WTC11 (cell line): ENCODE measurements around the gene SYT8. TPM values are rescaled to one million over a fixed set of nuclear protein-coding genes. Genes with fewer than 3 reads are reported as not detected.
"Not testable (repeated sequence)": the region's sequence is repeated elsewhere in the genome, so short reads cannot be mapped to it uniquely, and the experiment has no call there.

Experiments
- ATAC-seq: fragments of 200-7000 bp; cut with Tn5 transposase; 2 replicates; pipeline ENCODE4 v1.10.0; 2021; ENCODE audit warnings: mild to moderate bottlenecking, moderate library complexity
- CTCF ChIA-PET: fragments of 300-600 bp; sonication (Branson Sonifier 250); formaldehyde crosslinking; loops from one replicate; lab custom pipeline; 2021; ENCODE audit warnings: antibody characterized with exemption; lab: Charles Lee
- POLR2A ChIA-PET: fragments of 350-600 bp; sonication (Branson Sonifier 250); formaldehyde crosslinking; loops from one replicate; lab custom pipeline; 2021; ENCODE audit warnings: antibody characterized with exemption; lab: Charles Lee
- DNase-seq: peaks from one replicate; pipeline ENCODE4 v3.0.0; 2021; ENCODE audit warnings: low spot score
- H3K27ac Mint-ChIP-seq: 2 replicates; pipeline ENCODE4 v1.8.0; 2021; ENCODE audit warnings: mixed read lengths
- H3K27me3 Mint-ChIP-seq: 2 replicates; pipeline ENCODE4 v1.8.0; 2021; ENCODE audit warnings: low read depth, mild to moderate bottlenecking, moderate library complexity, mixed read lengths
- H3K36me3 Mint-ChIP-seq: 2 replicates; pipeline ENCODE4 v1.8.0; 2021; ENCODE audit warnings: mixed read lengths
- H3K4me1 Mint-ChIP-seq: 2 replicates; pipeline ENCODE4 v1.8.0; 2022; ENCODE audit warnings: mixed read lengths
- H3K4me3 Mint-ChIP-seq: 2 replicates; pipeline ENCODE4 v1.8.0; 2021; ENCODE audit warnings: mild to moderate bottlenecking, moderate library complexity, mixed read lengths
- H3K9me3 Mint-ChIP-seq: 2 replicates; pipeline ENCODE4 v1.8.0; 2021; ENCODE audit warnings: mixed read lengths
- ATF6 ChIP-seq: sonication (generic); formaldehyde crosslinking; IDR thresholded peaks from 2 replicates; pipeline ENCODE4 v1.8.1; 2023; ENCODE audit warnings: mild to moderate bottlenecking, missing genetic modification reagents
- CBFB ChIP-seq: sonication (generic); formaldehyde crosslinking; IDR thresholded peaks from 2 replicates; pipeline ENCODE4 v1.8.1; 2022; ENCODE audit warnings: mild to moderate bottlenecking, low read depth, missing genetic modification reagents
- E2F1 ChIP-seq: sonication (generic); formaldehyde crosslinking; IDR thresholded peaks from 2 replicates; pipeline ENCODE4 v1.8.0; 2022; ENCODE audit warnings: mild to moderate bottlenecking, missing genetic modification reagents
- FOXP1 ChIP-seq: sonication (generic); formaldehyde crosslinking; IDR thresholded peaks from 2 replicates; pipeline ENCODE4 v1.8.0; 2022; ENCODE audit warnings: missing genetic modification reagents, mild to moderate bottlenecking, moderate library complexity, borderline replicate concordance
- FOXP4 ChIP-seq: sonication (generic); formaldehyde crosslinking; IDR thresholded peaks from 2 replicates; pipeline ENCODE4 v1.8.0; 2022; ENCODE audit warnings: mild to moderate bottlenecking, missing genetic modification reagents
- GRHL2 ChIP-seq: fragments of 250-450 bp; sonication (Bioruptor Pico); IDR thresholded peaks from 2 replicates; pipeline ENCODE4 v1.8.0; 2022; ENCODE audit warnings: mild to moderate bottlenecking, moderate library complexity; ENCODE audit not compliant: insufficient replicate concordance, severe bottlenecking
- IRF2 ChIP-seq: sonication (generic); formaldehyde crosslinking; IDR thresholded peaks from 2 replicates; pipeline ENCODE4 v1.8.0; 2022; ENCODE audit warnings: low read depth, missing genetic modification reagents, borderline replicate concordance
- KAT7 ChIP-seq: sonication (generic); formaldehyde crosslinking; IDR thresholded peaks from 2 replicates; pipeline ENCODE4 v1.8.1; 2023; ENCODE audit warnings: missing genetic modification reagents, mild to moderate bottlenecking, borderline replicate concordance
- NFYB ChIP-seq: sonication (generic); formaldehyde crosslinking; conservative IDR thresholded peaks from 2 replicates; pipeline ENCODE4 v1.8.0; 2022; ENCODE audit warnings: low read depth, missing genetic modification reagents
- PRDM15 ChIP-seq: sonication (generic); formaldehyde crosslinking; IDR thresholded peaks from 2 replicates; pipeline ENCODE4 v1.8.0; 2022; ENCODE audit warnings: missing genetic modification reagents
- SMAD4 ChIP-seq: sonication (generic); formaldehyde crosslinking; IDR thresholded peaks from 2 replicates; pipeline ENCODE4 v1.8.0; 2022; ENCODE audit warnings: mild to moderate bottlenecking, missing genetic modification reagents
- SOX15 ChIP-seq: fragments of 250-450 bp; sonication (Bioruptor Pico); IDR thresholded peaks from 2 replicates; pipeline ENCODE4 v1.9.0; 2021; ENCODE audit warnings: mild to moderate bottlenecking
- TEAD4 ChIP-seq: sonication (generic); formaldehyde crosslinking; IDR thresholded peaks from 2 replicates; pipeline ENCODE4 v1.8.0; 2022; ENCODE audit warnings: mild to moderate bottlenecking, missing genetic modification reagents
- USF1 ChIP-seq: sonication (generic); formaldehyde crosslinking; IDR thresholded peaks from 2 replicates; pipeline ENCODE4 v1.8.0; 2022; ENCODE audit warnings: mild to moderate bottlenecking, missing genetic modification reagents
- ZBTB43 ChIP-seq: sonication (generic); formaldehyde crosslinking; IDR thresholded peaks from 2 replicates; pipeline ENCODE4 v1.8.1; 2023; ENCODE audit warnings: mild to moderate bottlenecking, missing genetic modification reagents
- ZNF232 ChIP-seq: sonication (generic); formaldehyde crosslinking; IDR thresholded peaks from 2 replicates; pipeline ENCODE4 v1.8.0; 2022; ENCODE audit warnings: mild to moderate bottlenecking, missing genetic modification reagents
- ZNF281 ChIP-seq: sonication (generic); formaldehyde crosslinking; IDR thresholded peaks from 2 replicates; pipeline ENCODE4 v1.8.0; 2023; ENCODE audit warnings: mild to moderate bottlenecking, missing genetic modification reagents
- ZNF423 ChIP-seq: fragments of 250-450 bp; sonication (Bioruptor Pico); IDR thresholded peaks from 2 replicates; pipeline ENCODE4 v2.1.2; 2022; ENCODE audit warnings: mild to moderate bottlenecking, moderate library complexity
- total RNA-seq: library from RNA; stranded (reverse); gene quantifications from 3 replicates; pipeline ENCODE4 v1.2.3, GENCODE V29; 2021

The SYT8 gene
- total RNA-seq, 1 experiment from 2014 or later, result 0.37 TPM

GRCh38 chr11:1875093-1875850 lies 40.5 kb downstream of the SYT8 start:
- ChIA-PET CTCF (interaction anchor here (0.9 to 6.0 kb wide), 15 partner anchors 8 to 281 kb away, joined by 3 to 69 read pairs (median 8); partner anchors contain the start of genes MRPL23 and SYT8), POLR2A (no interaction called here)
- H3K4me3 Mint-ChIP-seq, result no peak overlapping the region
- H3K27ac Mint-ChIP-seq, result no peak overlapping the region
- DNase-seq (no peak), ATAC-seq (no peak)
- H3K9me3 Mint-ChIP-seq, result no peaks in the 10 kb centered on the region
- peaks cover 3% of the 10 kb centered on the region; the same call in 1 of the 2 replicates for H3K4me1 Mint-ChIP-seq
- no peaks in the 10 kb centered on the region; the same call in 1 of the 2 replicates for H3K27me3 Mint-ChIP-seq
- H3K36me3 Mint-ChIP-seq, result no peaks in the 10 kb centered on the region
- TF ChIP-seq IRF2, result no peak
- no peak for TF ChIP-seq GRHL2
- TF ChIP-seq TEAD4 (CRISPR knock-in tag), result no peak
- no peak for TF ChIP-seq FOXP1 (CRISPR knock-in tag)
- TF ChIP-seq ATF6 (CRISPR knock-in tag), result no peak
- TF ChIP-seq SMAD4, result no peak
- TF ChIP-seq KAT7, result no peak
- no peak for TF ChIP-seq FOXP4 (CRISPR knock-in tag)
- TF ChIP-seq E2F1, result no peak
- TF ChIP-seq CBFB (CRISPR knock-in tag), result no peak
- TF ChIP-seq NFYB (CRISPR knock-in tag), result no peak
- no peak for TF ChIP-seq ZBTB43
- TF ChIP-seq ZNF423, result no peak
- no peak for TF ChIP-seq USF1 (CRISPR knock-in tag)
- no peak for TF ChIP-seq PRDM15 (CRISPR knock-in tag)
- no peak for TF ChIP-seq SOX15 (CRISPR knock-in tag)
- no peak for TF ChIP-seq ZNF232 (CRISPR knock-in tag)
- TF ChIP-seq ZNF281, result no peak

- POLR2A ChIA-PET, ATAC-seq, H3K4me3 Mint-ChIP-seq, DNase-seq, H3K27me3 Mint-ChIP-seq, H3K4me1 Mint-ChIP-seq, H3K36me3 Mint-ChIP-seq, H3K9me3 Mint-ChIP-seq, H3K27ac Mint-ChIP-seq: not testable (repeated sequence)
- CTCF ChIA-PET, result interaction anchor here (0.6 to 6.0 kb wide), 43 partner anchors 9 to 329 kb away, joined by 3 to 69 read pairs (median 6); partner anchors contain the start of genes H19, MRPL23, SYT8 and TNNI2
Observed at GRCh38 chr11:1875851-1876301, 41.1 kb downstream of the SYT8 start.
